GM12872 (cell line): ENCODE data around the gene TSC22D3.

ENCODE experiments used
- TF ChIP-seq, protein P1 (sequence below): IDR thresholded peaks from 3 replicates; pipeline ENCODE4 v1.5.1; 2011; ENCODE audit warnings: low read depth, mild to moderate bottlenecking, low read length, moderate library complexity; ENCODE audit not compliant: insufficient read depth

TSC22D3 gene

DNA sequence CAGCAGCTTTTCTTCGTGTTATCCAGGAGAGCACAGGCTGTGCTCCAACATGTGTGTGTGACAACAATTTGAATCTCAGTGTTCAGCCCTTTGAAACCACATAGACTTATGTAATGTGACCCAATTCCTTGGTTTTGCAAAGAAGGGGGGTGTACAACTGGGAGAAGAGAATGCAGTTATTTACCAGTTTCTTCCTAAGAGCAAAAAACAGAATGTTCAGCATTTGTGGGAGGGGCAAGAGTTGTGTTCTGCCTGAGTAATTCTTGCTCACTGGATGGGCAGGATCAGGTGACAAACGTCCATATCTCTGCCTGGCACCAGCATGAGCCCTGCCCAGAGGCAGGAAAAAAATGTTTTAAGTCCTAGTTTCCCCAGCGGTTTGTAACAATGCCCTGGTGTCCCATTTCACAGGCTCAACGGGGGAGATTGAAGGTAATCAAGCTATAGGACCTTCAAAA lies 75.2 kb downstream of the TSC22D3 start:
- TF ChIP-seq, protein P1, sequence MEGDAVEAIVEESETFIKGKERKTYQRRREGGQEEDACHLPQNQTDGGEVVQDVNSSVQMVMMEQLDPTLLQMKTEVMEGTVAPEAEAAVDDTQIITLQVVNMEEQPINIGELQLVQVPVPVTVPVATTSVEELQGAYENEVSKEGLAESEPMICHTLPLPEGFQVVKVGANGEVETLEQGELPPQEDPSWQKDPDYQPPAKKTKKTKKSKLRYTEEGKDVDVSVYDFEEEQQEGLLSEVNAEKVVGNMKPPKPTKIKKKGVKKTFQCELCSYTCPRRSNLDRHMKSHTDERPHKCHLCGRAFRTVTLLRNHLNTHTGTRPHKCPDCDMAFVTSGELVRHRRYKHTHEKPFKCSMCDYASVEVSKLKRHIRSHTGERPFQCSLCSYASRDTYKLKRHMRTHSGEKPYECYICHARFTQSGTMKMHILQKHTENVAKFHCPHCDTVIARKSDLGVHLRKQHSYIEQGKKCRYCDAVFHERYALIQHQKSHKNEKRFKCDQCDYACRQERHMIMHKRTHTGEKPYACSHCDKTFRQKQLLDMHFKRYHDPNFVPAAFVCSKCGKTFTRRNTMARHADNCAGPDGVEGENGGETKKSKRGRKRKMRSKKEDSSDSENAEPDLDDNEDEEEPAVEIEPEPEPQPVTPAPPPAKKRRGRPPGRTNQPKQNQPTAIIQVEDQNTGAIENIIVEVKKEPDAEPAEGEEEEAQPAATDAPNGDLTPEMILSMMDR, result no peak

DNA sequence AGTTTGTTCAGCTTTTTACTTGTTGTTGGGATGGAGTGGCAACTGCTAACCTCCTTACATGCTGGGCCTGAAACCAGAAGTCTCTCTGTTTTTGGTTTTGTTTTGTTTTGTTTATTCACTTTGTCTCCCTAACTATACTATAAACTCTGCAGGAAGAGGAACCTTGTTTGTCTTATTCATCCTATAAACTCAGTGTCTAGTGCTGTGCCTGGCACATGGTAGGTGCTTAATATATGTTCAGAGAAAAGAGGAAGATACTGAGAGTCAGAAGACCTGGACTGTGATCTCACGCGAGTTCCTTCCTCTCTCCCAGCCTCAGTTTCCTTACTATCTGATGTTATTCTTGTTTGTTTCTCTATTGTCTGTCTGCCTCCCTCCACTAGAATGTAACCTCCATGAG lies 76.0 kb downstream of the TSC22D3 start:
- TF ChIP-seq, protein P1, result no peak

DNA sequence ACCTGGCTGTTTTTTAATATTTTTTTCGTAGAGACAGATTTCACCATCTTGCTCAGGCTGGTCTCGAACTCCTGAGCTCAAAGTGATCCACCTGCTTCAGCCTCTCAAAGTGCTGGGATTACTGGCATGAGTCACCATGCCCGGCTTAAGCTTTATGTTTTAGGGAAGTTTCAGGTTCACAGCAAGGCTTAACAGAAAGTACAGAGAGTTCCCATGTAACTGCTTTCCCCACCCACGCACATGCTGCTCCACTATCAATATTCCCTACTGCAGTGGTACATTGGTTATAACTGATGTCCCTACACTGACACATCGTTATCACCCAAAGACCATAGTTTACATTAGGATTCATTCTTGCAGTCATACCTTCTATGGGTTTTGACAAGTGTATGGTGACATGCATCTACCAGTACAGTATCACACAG lies 84.6 kb downstream of the TSC22D3 start:
- TF ChIP-seq, protein P1, result no peak

DNA sequence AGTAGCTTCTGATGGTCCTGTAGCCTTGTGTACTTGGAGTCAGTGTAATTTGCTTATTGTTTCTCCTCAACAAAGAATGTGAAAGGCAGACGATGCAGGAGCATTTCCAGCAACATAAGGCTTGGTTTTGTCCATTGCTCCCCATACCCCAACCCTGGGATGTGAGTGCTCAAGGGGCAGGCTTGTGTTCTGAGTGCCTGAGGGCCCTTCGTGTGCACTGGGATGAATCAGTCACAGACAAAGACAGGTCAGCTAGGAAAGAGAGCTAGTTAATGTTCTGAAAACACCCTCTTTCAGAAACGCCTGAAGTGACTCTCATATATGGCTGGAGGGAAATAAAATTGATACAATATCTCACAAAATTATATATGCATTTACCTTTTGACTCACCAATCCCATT lies 88.1 kb downstream of the TSC22D3 start:
- TF ChIP-seq, protein P1, result no peak

DNA sequence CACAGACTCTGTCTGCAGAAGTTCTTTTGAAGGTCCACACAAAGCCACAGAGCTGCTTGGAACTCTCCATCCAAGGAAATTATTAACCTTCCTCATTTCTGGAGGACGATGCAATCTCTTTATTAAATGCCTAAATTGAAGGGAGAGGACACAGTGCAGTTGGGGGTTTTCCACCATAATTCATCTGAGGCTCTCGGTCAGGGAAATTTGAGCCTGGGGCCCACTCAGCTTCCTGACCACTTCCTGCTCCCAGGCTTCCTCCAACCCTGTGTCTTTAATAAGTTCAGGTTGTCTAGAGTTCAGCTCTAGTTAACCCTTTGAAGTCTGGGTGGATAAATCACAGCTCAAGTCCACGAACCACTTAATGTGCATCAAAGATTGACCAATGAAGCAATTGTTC lies 88.8 kb downstream of the TSC22D3 start:
- TF ChIP-seq, protein P1, result no peak

- TF ChIP-seq, protein P1, result no peak
Measured at GRCh38 chrX:107686026-107686425, 89.6 kb downstream of the TSC22D3 start.

DNA sequence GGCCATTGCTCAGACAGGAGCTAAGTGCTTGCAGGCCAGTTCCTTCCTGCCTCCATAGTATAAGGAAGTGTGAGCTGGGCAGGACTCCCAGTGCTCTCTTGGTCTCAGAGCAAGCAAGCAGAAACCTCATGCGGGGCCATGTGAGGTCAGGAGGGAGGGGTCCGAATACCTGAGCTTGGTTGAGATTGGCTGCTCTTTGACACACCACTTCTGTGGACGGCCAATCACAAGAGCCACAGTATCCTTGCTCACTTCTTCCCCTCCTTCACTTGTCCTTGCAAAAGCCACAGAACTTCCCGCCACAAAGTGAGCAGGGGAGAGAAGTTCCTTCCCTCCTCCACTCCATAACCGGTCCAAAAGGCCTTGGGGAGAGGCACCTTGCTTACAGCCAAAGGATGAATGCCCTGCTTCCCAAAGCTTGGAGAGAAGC lies 90.6 kb downstream of the TSC22D3 start:
- TF ChIP-seq, protein P1, result no peak
